ENCODE data around the gene DSTYK.

GRCh38 chr1:205237526-205238484 lies 26.3 kb upstream of the DSTYK start:
- TF ChIP-seq CTCF (IDR thresholded peaks at IDR 0.05), result no peak
- no peak for TF ChIP-seq YY1 (IDR thresholded peaks at IDR 0.05; ENCODE audit: low read depth)
- TF ChIP-seq TCF12 (IDR thresholded peaks at IDR 0.05), result no peak
- TF ChIP-seq ELF1 (IDR thresholded peaks at IDR 0.05), result no peak
- no peak for TF ChIP-seq EP300 (IDR thresholded peaks at IDR 0.05; ENCODE audit: borderline replicate concordance in 1 of 2, low read depth in 1 of 2, low read length in 1 of 2)
- no peak for TF ChIP-seq FOXJ3 (CRISPR knock-in tag; IDR thresholded peaks at IDR 0.05)
- TF ChIP-seq USF2 (IDR thresholded peaks at IDR 0.05; ENCODE audit: borderline replicate concordance, low read depth, low read length), result no peak
- no peak for TF ChIP-seq POLR2AphosphoS5 (IDR thresholded peaks at IDR 0.05; ENCODE audit: low read depth, low read length)
- no peak for TF ChIP-seq EZH2phosphoT487 (IDR thresholded peaks at IDR 0.05; ENCODE audit: borderline replicate concordance, low read depth)
- TF ChIP-seq FOXM1 (IDR thresholded peaks at IDR 0.05; ENCODE audit: low read depth), result no peak
- TF ChIP-seq RXRA (IDR thresholded peaks at IDR 0.05; ENCODE audit: borderline replicate concordance, low read depth), result no peak
- TF ChIP-seq RFX5 (IDR thresholded peaks at IDR 0.05; ENCODE audit: low read length), result no peak
- no peak for TF ChIP-seq TAF1 (IDR thresholded peaks at IDR 0.05; ENCODE audit: borderline replicate concordance, low read depth, low read length)

Measured in SK-N-SH (cell line).